WI38 (cell line): Measurements from ENCODE around the gene C6orf89.

Experiments
- H3K4me3 ChIP-seq: 2 replicates; pipeline ENCODE4 v1.5.1; 2011; ENCODE audit warnings: low read depth, mild to moderate bottlenecking, control low read depth, low read length
- CTCF ChIP-seq: IDR thresholded peaks from 2 replicates; pipeline ENCODE4 v1.5.1; 2012; ENCODE audit warnings: low read depth, mild to moderate bottlenecking, control low read depth, low read length

C6orf89 gene

GRCh38 chr6:36967301-36967700 is 81.5 kb downstream of the C6orf89 start:
- TF ChIP-seq CTCF: no peak
- H3K4me3 ChIP-seq: no peak overlapping the region

- no peak for TF ChIP-seq CTCF
- no peak overlapping the region for H3K4me3 ChIP-seq
These were observed 82.0 kb downstream of the C6orf89 start for GRCh38 chr6:36967757-36968156.

GRCh38 chr6:36968266-36968977 is 82.7 kb downstream of the C6orf89 start:
- H3K4me3 ChIP-seq: no peak overlapping the region
- TF ChIP-seq CTCF: no peak

- H3K4me3 ChIP-seq: no peak overlapping the region
- no peak for TF ChIP-seq CTCF
These were observed 83.5 kb downstream of the C6orf89 start for GRCh38 chr6:36969240-36969691.

GRCh38 chr6:36969988-36970891 is 84.5 kb downstream of the C6orf89 start:
- no peak for TF ChIP-seq CTCF
- no peak overlapping the region for H3K4me3 ChIP-seq

- TF ChIP-seq CTCF: no peak
- no peak overlapping the region for H3K4me3 ChIP-seq
These were observed 85.4 kb downstream of the C6orf89 start for GRCh38 chr6:36970892-36971842.
